Central memory CD8-positive, alpha-beta T cell (primary cell): ENCODE data around the gene POU6F1.
"Not testable (repeated sequence)": the region's sequence is repeated elsewhere in the genome, so short reads cannot be mapped to it uniquely, and the experiment has no call there.

Experiments
- ATAC-seq: fragments of 150-1000 bp; cut with Tn5 transposase; replicated peaks from 2 replicates; pipeline ENCODE4 v1.10.0; 2022; ENCODE audit warnings: mild to moderate bottlenecking, moderate FRiP score, moderate number of reproducible peaks; ENCODE audit not compliant: poor library complexity, severe bottlenecking; ENCODE audit errors: extremely low read depth
- DNase-seq, 2 donors: peaks; one replicate each; pipeline ENCODE4 v3.0.0; 2021; ENCODE audit warnings: low spot score in 2 of 2
- H3K27ac Mint-ChIP-seq: one replicate; pipeline ENCODE4 v1.8.0; 2022; ENCODE audit warnings: low read depth, mild to moderate bottlenecking, moderate library complexity, mixed read lengths
- H3K27me3 Mint-ChIP-seq: one replicate; pipeline ENCODE4 v1.8.0; 2022; ENCODE audit warnings: mixed read lengths
- H3K36me3 Mint-ChIP-seq: one replicate; pipeline ENCODE4 v1.8.0; 2022; ENCODE audit warnings: mild to moderate bottlenecking, moderate library complexity, mixed read lengths; ENCODE audit not compliant: insufficient read depth
- H3K4me1 Mint-ChIP-seq: one replicate; pipeline ENCODE4 v1.8.0; 2022; ENCODE audit warnings: mixed read lengths
- H3K4me3 Mint-ChIP-seq: one replicate; pipeline ENCODE4 v1.8.0; 2022; ENCODE audit warnings: mild to moderate bottlenecking, moderate library complexity, mixed read lengths
- H3K9me3 Mint-ChIP-seq: one replicate; pipeline ENCODE4 v1.8.0; 2022; ENCODE audit warnings: mixed read lengths

The POU6F1 gene

GRCh38 chr12:51217968-51218606 lies at the start of gene POU6F1:
POU6F1 (minus strand) TSS chr12:51218062; CDS start chr12:51206836, 11,226 bp downstream.
- no peaks in the 10 kb centered on the region for H3K27me3 Mint-ChIP-seq
- DNase-seq = peak; percentile 41 to 63
- ATAC-seq = peak; percentile 82
- H3K9me3 Mint-ChIP-seq = no peaks in the 10 kb centered on the region
- H3K4me3 Mint-ChIP-seq = peak within 1 kb of the TSS; percentile 87
- H3K27ac Mint-ChIP-seq = peak within 1 kb of the TSS; percentile 96
- H3K36me3 Mint-ChIP-seq = peaks cover 7% of the 10 kb centered on the region
- H3K4me1 Mint-ChIP-seq = peaks cover 12% of the 10 kb centered on the region

GRCh38 chr12:51265024-51265423 lies 47.2 kb upstream of the POU6F1 start:
- peaks cover 5% of the 10 kb centered on the region for H3K9me3 Mint-ChIP-seq
- H3K27ac Mint-ChIP-seq = peak overlapping the region; percentile 32
- H3K27me3 Mint-ChIP-seq = no peaks in the 10 kb centered on the region
- H3K4me1 Mint-ChIP-seq = peaks cover 34% of the 10 kb centered on the region
- H3K36me3 Mint-ChIP-seq = peaks cover 5% of the 10 kb centered on the region
- H3K4me3 Mint-ChIP-seq = peak overlapping the region; percentile 9
- peak; percentile 82 for ATAC-seq
- no peak for DNase-seq

- H3K9me3 Mint-ChIP-seq = peaks cover 5% of the 10 kb centered on the region
- no peak for DNase-seq
- H3K36me3 Mint-ChIP-seq = peaks cover 3% of the 10 kb centered on the region
- peaks cover 31% of the 10 kb centered on the region for H3K4me1 Mint-ChIP-seq
- no peak for ATAC-seq
- H3K27me3 Mint-ChIP-seq = no peaks in the 10 kb centered on the region
- H3K27ac Mint-ChIP-seq = peak overlapping the region; percentile 32
- no peak overlapping the region for H3K4me3 Mint-ChIP-seq
Observed at GRCh38 chr12:51264297-51264696, 46.4 kb upstream of the POU6F1 start.

GRCh38 chr12:51263341-51263740 lies 45.5 kb upstream of the POU6F1 start:
- H3K4me3 Mint-ChIP-seq = no peak overlapping the region
- peaks cover 25% of the 10 kb centered on the region for H3K4me1 Mint-ChIP-seq
- H3K27me3 Mint-ChIP-seq = no peaks in the 10 kb centered on the region
- H3K27ac Mint-ChIP-seq = no peak overlapping the region
- ATAC-seq = no peak
- peaks cover 2% of the 10 kb centered on the region for H3K36me3 Mint-ChIP-seq
- peaks cover 5% of the 10 kb centered on the region for H3K9me3 Mint-ChIP-seq
- no peak for DNase-seq

- peaks cover 2% of the 10 kb centered on the region for H3K36me3 Mint-ChIP-seq
- DNase-seq (no peak), ATAC-seq (no peak)
Observed at GRCh38 chr12:51262758-51263177, 44.9 kb upstream of the POU6F1 start.

GRCh38 chr12:51259600-51259999 lies 41.7 kb upstream of the POU6F1 start:
- H3K27me3 Mint-ChIP-seq, H3K27ac Mint-ChIP-seq, H3K9me3 Mint-ChIP-seq, H3K4me3 Mint-ChIP-seq, ATAC-seq, H3K36me3 Mint-ChIP-seq, DNase-seq: not testable (repeated sequence)
- H3K4me1 Mint-ChIP-seq = peaks cover 15% of the 10 kb centered on the region

More at GRCh38 chr12:51262758-51263177, 44.9 kb upstream of the POU6F1 start:
- Mint-ChIP-seq H3K27me3 (no peaks in the 10 kb centered on the region), H3K9me3 (peaks cover 5% of the 10 kb centered on the region), H3K4me1 (peaks cover 23% of the 10 kb centered on the region), H3K27ac (peak overlapping the region; percentile 33), H3K4me3 (no peak overlapping the region)

- Mint-ChIP-seq H3K9me3 (no peaks in the 10 kb centered on the region), H3K4me1 (peaks cover 18% of the 10 kb centered on the region), H3K36me3 (no peaks in the 10 kb centered on the region), H3K27ac (peak overlapping the region; percentile 6), H3K27me3 (no peaks in the 10 kb centered on the region), H3K4me3 (no peak overlapping the region)
- no peak for ATAC-seq
- DNase-seq = no peak
Observed at GRCh38 chr12:51254536-51254935, 36.7 kb upstream of the POU6F1 start.

- no peak overlapping the region for H3K4me3 Mint-ChIP-seq
- DNase-seq (no peak), ATAC-seq (no peak)
- H3K4me1 Mint-ChIP-seq = peaks cover 22% of the 10 kb centered on the region
- H3K27me3 Mint-ChIP-seq = no peaks in the 10 kb centered on the region
- H3K9me3 Mint-ChIP-seq = no peaks in the 10 kb centered on the region
- H3K36me3 Mint-ChIP-seq = peaks cover 1% of the 10 kb centered on the region
- peak overlapping the region; percentile 71 for H3K27ac Mint-ChIP-seq
Observed at GRCh38 chr12:51253276-51253675, 35.4 kb upstream of the POU6F1 start.

- H3K4me1 Mint-ChIP-seq = peaks cover 48% of the 10 kb centered on the region
- H3K27ac Mint-ChIP-seq = peak overlapping the region; percentile 94
- ATAC-seq (no peak), DNase-seq (no peak)
- no peak overlapping the region for H3K4me3 Mint-ChIP-seq
- H3K27me3 Mint-ChIP-seq = no peaks in the 10 kb centered on the region
- H3K9me3 Mint-ChIP-seq = no peaks in the 10 kb centered on the region
- peaks cover 25% of the 10 kb centered on the region for H3K36me3 Mint-ChIP-seq
Observed at GRCh38 chr12:51247523-51248206, 29.8 kb upstream of the POU6F1 start.

GRCh38 chr12:51246254-51246853 lies 28.5 kb upstream of the POU6F1 start:
- DNase-seq (peak in 1 of 2 donors; percentile 25), ATAC-seq (peak; percentile 68)
- H3K36me3 Mint-ChIP-seq = peaks cover 36% of the 10 kb centered on the region
- H3K27ac Mint-ChIP-seq = peak overlapping the region; percentile 94
- no peaks in the 10 kb centered on the region for H3K9me3 Mint-ChIP-seq
- no peak overlapping the region for H3K4me3 Mint-ChIP-seq
- peaks cover 53% of the 10 kb centered on the region for H3K4me1 Mint-ChIP-seq
- H3K27me3 Mint-ChIP-seq = no peaks in the 10 kb centered on the region

- H3K36me3 Mint-ChIP-seq = peaks cover 43% of the 10 kb centered on the region
- peak overlapping the region; percentile 94 for H3K27ac Mint-ChIP-seq
- DNase-seq (no peak), ATAC-seq (no peak)
- H3K27me3 Mint-ChIP-seq = no peaks in the 10 kb centered on the region
- no peaks in the 10 kb centered on the region for H3K9me3 Mint-ChIP-seq
- no peak overlapping the region for H3K4me3 Mint-ChIP-seq
- peaks cover 59% of the 10 kb centered on the region for H3K4me1 Mint-ChIP-seq
Observed at GRCh38 chr12:51245476-51246253, 27.8 kb upstream of the POU6F1 start.

- Mint-ChIP-seq H3K4me1 (peaks cover 71% of the 10 kb centered on the region), H3K27me3 (no peaks in the 10 kb centered on the region), H3K4me3 (no peak overlapping the region), H3K27ac (peak overlapping the region; percentile 94), H3K9me3 (no peaks in the 10 kb centered on the region), H3K36me3 (peaks cover 54% of the 10 kb centered on the region)
- DNase-seq = no peak
- ATAC-seq = no peak
Observed at GRCh38 chr12:51244269-51244668, 26.4 kb upstream of the POU6F1 start.
